ENCODE data around the gene DPP3. TPM values are rescaled to one million over a fixed set of nuclear protein-coding genes. Genes with fewer than 3 reads are reported as not detected.

Gene DPP3
- total RNA-seq, 2 donors from 2014 or later: 15.8 to 52.4 TPM

- intact Hi-C loops (cut with DNase I): no loop called here
- 38 to 57% methylated on average over 4 of the region's 4 CpGs for WGBS, 2 donors
- Histone ChIP-seq H3K9me3 (peaks cover 0 to 4% (median 0%) of the 10 kb centered on the region in 3 donors), H3K27me3 (no peaks in the 10 kb centered on the region), H3K4me1 (no peaks in the 10 kb centered on the region), H3K27ac (no peak overlapping the region), H3K4me3 (no peak overlapping the region), H3K36me3 (replicated peaks in 1 of 2; ENCODE audit: insufficient read depth in 1 of 2, low read depth in 2 of 2) (no peaks in the 10 kb centered on the region)
- no peak for DNase-seq
- ATAC-seq: no peak
- TF ChIP-seq CTCF (IDR thresholded peaks at IDR 0.05): no peak
- TF ChIP-seq POLR2A (IDR thresholded peaks at IDR 0.05): no peak
Measured at GRCh38 chr11:66448523-66448922, 31.7 kb upstream of the DPP3 start.

GRCh38 chr11:66450560-66450959 lies 29.7 kb upstream of the DPP3 start:
- ATAC-seq (no peak), DNase-seq (no peak)
- Histone ChIP-seq H3K27ac (no peak overlapping the region), H3K4me3 (no peak overlapping the region), H3K9me3 (peaks cover 0 to 4% (median 0%) of the 10 kb centered on the region in 3 donors), H3K36me3 (replicated peaks in 1 of 2; ENCODE audit: insufficient read depth in 1 of 2, low read depth in 2 of 2) (no peaks in the 10 kb centered on the region), H3K4me1 (no peaks in the 10 kb centered on the region), H3K27me3 (no peaks in the 10 kb centered on the region)
- intact Hi-C loops (cut with DNase I): no loop called here
- TF ChIP-seq POLR2A (IDR thresholded peaks at IDR 0.05) (no peak), CTCF (IDR thresholded peaks at IDR 0.05) (no peak)
- 38 to 53% methylated on average over 4 of the region's 4 CpGs for WGBS, 2 donors

GRCh38 chr11:66451663-66452062 lies 28.6 kb upstream of the DPP3 start:
- no peaks in the 10 kb centered on the region for H3K27me3 ChIP-seq
- no peak overlapping the region for H3K27ac ChIP-seq
- no peak overlapping the region for H3K4me3 ChIP-seq
- no peak for TF ChIP-seq POLR2A (IDR thresholded peaks at IDR 0.05)
- no peak for TF ChIP-seq CTCF (IDR thresholded peaks at IDR 0.05)
- H3K9me3 ChIP-seq: peaks cover 0 to 4% (median 0%) of the 10 kb centered on the region in 3 donors
- DNase-seq (no peak), ATAC-seq (no peak)
- WGBS, 2 donors: 55 to 67% methylated on average over 4 of the region's 4 CpGs
- intact Hi-C loops (cut with DNase I): no loop called here
- no peaks in the 10 kb centered on the region for H3K4me1 ChIP-seq
- no peaks in the 10 kb centered on the region for H3K36me3 ChIP-seq (replicated peaks in 1 of 2; ENCODE audit: insufficient read depth in 1 of 2, low read depth in 2 of 2)

- 26 to 35% methylated on average over 6 of the region's 6 CpGs for WGBS, 2 donors
- ATAC-seq: no peak
- intact Hi-C loops (cut with DNase I): no loop called here
Measured at GRCh38 chr11:66454247-66454646, 26.0 kb upstream of the DPP3 start.

More at GRCh38 chr11:66454247-66454646, 26.0 kb upstream of the DPP3 start:
- Histone ChIP-seq H3K4me1 (no peaks in the 10 kb centered on the region), H3K9me3 (peaks cover 0 to 4% (median 0%) of the 10 kb centered on the region in 3 donors), H3K36me3 (replicated peaks in 1 of 2; ENCODE audit: insufficient read depth in 1 of 2, low read depth in 2 of 2) (no peaks in the 10 kb centered on the region), H3K27ac (no peak overlapping the region), H3K27me3 (no peaks in the 10 kb centered on the region), H3K4me3 (no peak overlapping the region)
- DNase-seq: no peak
- no peak for TF ChIP-seq CTCF (IDR thresholded peaks at IDR 0.05)
- no peak for TF ChIP-seq POLR2A (IDR thresholded peaks at IDR 0.05)
